GM23338 (cell line): ENCODE data around the gene UBE2L6. TPM values are rescaled to one million over a fixed set of nuclear protein-coding genes. Genes with fewer than 3 reads are reported as not detected.

Source experiments
- ATAC-seq: fragments of 200-7000 bp; cut with Tn5 transposase; 3 replicates; pipeline ENCODE4 v1.9.1; 2020
- DNase-seq: peaks from one replicate; pipeline ENCODE4 v3.0.0-alpha.2; 2015; ENCODE audit warnings: low spot score
- H2AFZ ChIP-seq: fragments of 200-600 bp; sonication (generic); 2 replicates; pipeline ENCODE4 v1.8.0; 2016; ENCODE audit warnings: antibody characterized with exemption, mild to moderate bottlenecking, moderate library complexity
- H3F3A ChIP-seq: fragments of 200-600 bp; sonication (generic); replicated peaks from 2 replicates; pipeline ENCODE4 v1.8.0; 2017; ENCODE audit warnings: antibody characterized with exemption, mixed run types, low read depth
- H3K27ac ChIP-seq: fragments of 200-600 bp; sonication (generic); 2 replicates; pipeline ENCODE4 v1.6.1; 2016; ENCODE audit warnings: low read depth
- H3K27me3 ChIP-seq: fragments of 200-600 bp; sonication (generic); 2 replicates; pipeline ENCODE4 v1.8.0; 2016; ENCODE audit warnings: mild to moderate bottlenecking, mixed run types, moderate library complexity; ENCODE audit not compliant: insufficient read depth
- H3K36me3 ChIP-seq: fragments of 200-600 bp; sonication (generic); 2 replicates; pipeline ENCODE4 v1.8.0; 2016; ENCODE audit warnings: mild to moderate bottlenecking; ENCODE audit not compliant: insufficient read depth
- H3K4me1 ChIP-seq: fragments of 200-600 bp; sonication (generic); 2 replicates; pipeline ENCODE4 v1.8.0; 2016; ENCODE audit warnings: mild to moderate bottlenecking, moderate library complexity; ENCODE audit not compliant: insufficient read depth
- H3K4me2 ChIP-seq: fragments of 200-600 bp; sonication (generic); 2 replicates; pipeline ENCODE4 v1.7.1; 2017; ENCODE audit warnings: mixed run types
- H3K4me3 ChIP-seq: fragments of 200-600 bp; sonication (generic); 2 replicates; pipeline ENCODE4 v1.6.1; 2016; ENCODE audit warnings: mixed run types
- H3K79me2 ChIP-seq: fragments of 200-600 bp; sonication (generic); replicated peaks from 2 replicates; pipeline ENCODE4 v1.8.0; 2017; ENCODE audit warnings: mild to moderate bottlenecking; ENCODE audit not compliant: insufficient read depth
- H3K9me2 ChIP-seq: fragments of 200-600 bp; sonication (generic); 2 replicates; pipeline ENCODE4 v1.8.0; 2017; ENCODE audit not compliant: insufficient read depth
- H4K20me1 ChIP-seq: fragments of 200-600 bp; sonication (generic); replicated peaks from 2 replicates; pipeline ENCODE4 v1.8.0; 2017; ENCODE audit warnings: mild to moderate bottlenecking; ENCODE audit not compliant: insufficient read depth
- H3K27ac Mint-ChIP-seq: 2 replicates; pipeline ENCODE4 v1.8.0; 2020; ENCODE audit warnings: inconsistent platforms, mild to moderate bottlenecking, moderate library complexity, mixed read lengths
- H3K27me3 Mint-ChIP-seq: 3 replicates; pipeline ENCODE4 v1.8.0; 2022; ENCODE audit warnings: low read depth, mild to moderate bottlenecking, moderate library complexity, mixed read lengths, inconsistent platforms; ENCODE audit not compliant: insufficient read depth, poor library complexity
- H3K36me3 Mint-ChIP-seq: 3 replicates; pipeline ENCODE4 v1.8.0; 2021; ENCODE audit warnings: low read depth, mild to moderate bottlenecking, inconsistent platforms, moderate library complexity, mixed read lengths
- H3K4me1 Mint-ChIP-seq: 3 replicates; pipeline ENCODE4 v1.8.0; 2020; ENCODE audit warnings: mild to moderate bottlenecking, inconsistent platforms, mixed read lengths
- H3K4me3 Mint-ChIP-seq: 3 replicates; pipeline ENCODE4 v1.8.0; 2021; ENCODE audit warnings: moderate library complexity, mild to moderate bottlenecking, inconsistent platforms, mixed read lengths
- H3K9me3 Mint-ChIP-seq: 3 replicates; pipeline ENCODE4 v1.8.0; 2020; ENCODE audit warnings: moderate library complexity, mild to moderate bottlenecking, inconsistent platforms, mixed read lengths
- CREB1 ChIP-seq: fragments of 250-450 bp; sonication (Bioruptor Pico); IDR thresholded peaks from 2 replicates; pipeline ENCODE4 v1.5.0; 2020; ENCODE audit warnings: low read depth, mild to moderate bottlenecking, moderate library complexity
- EZH2 ChIP-seq: fragments of 200-600 bp; sonication (generic); IDR thresholded peaks from one replicate; pipeline ENCODE4 v1.8.0; 2017; ENCODE audit warnings: antibody characterized with exemption, mild to moderate bottlenecking, low read depth; ENCODE audit not compliant: unreplicated experiment
- POLR2AphosphoS5 ChIP-seq: IDR thresholded peaks from 2 replicates; pipeline ENCODE4 v1.6.1; 2016; ENCODE audit warnings: antibody characterized with exemption, low read depth
- REST ChIP-seq: IDR thresholded peaks from one replicate; pipeline ENCODE4 v1.6.1; 2018; ENCODE audit warnings: antibody characterized with exemption; ENCODE audit not compliant: unreplicated experiment
- STAT1 ChIP-seq: IDR thresholded peaks from one replicate; pipeline ENCODE4 v1.6.1; 2016; ENCODE audit warnings: antibody characterized with exemption; ENCODE audit not compliant: unreplicated experiment
- ZNF114 ChIP-seq: fragments of 250-450 bp; sonication (Bioruptor Pico); IDR thresholded peaks from 2 replicates; pipeline ENCODE4 v1.5.0; 2020; ENCODE audit warnings: mild to moderate bottlenecking, moderate library complexity
- ZNF331 ChIP-seq: fragments of 250-450 bp; sonication (Bioruptor Pico); IDR thresholded peaks from 2 replicates; pipeline ENCODE4 v1.5.0; 2020; ENCODE audit warnings: low read depth, mild to moderate bottlenecking, moderate library complexity
- ZNF462 ChIP-seq: fragments of 250-450 bp; sonication (Bioruptor Pico); IDR thresholded peaks from 2 replicates; pipeline ENCODE4 v1.5.0; 2020; ENCODE audit warnings: mild to moderate bottlenecking, moderate library complexity
- polyA plus RNA-seq: library from polyadenylated mRNA; unstranded; fragments of >200 nt; fragmentation: Nextera tagmentation; extraction: Ambion mirVana; gene quantifications from 2 replicates; pipeline ENCODE4 v1.2.1, GENCODE V29; 2016
- total RNA-seq: library from RNA; depleted of rRNA; stranded (reverse); fragments of >200 nt; shearing (Covaris generic); gene quantifications from 2 replicates; pipeline ENCODE4 v1.2.3, GENCODE V29; 2014
- TF ChIP-seq, protein P1 (sequence below), 2 experiments: fragments of 200-600 bp in 1 of 2; sonication (generic) in 1 of 2; conservative IDR thresholded peaks; 2 replicates each; pipeline versions ENCODE4 v1.5.1 to v1.6.1; 2016 to 2017; ENCODE audit warnings: antibody characterized with exemption in 2 of 2, low read depth in 2 of 2, mild to moderate bottlenecking in 2 of 2, moderate library complexity in 1 of 2
- TF ChIP-seq, protein P2 (sequence below): IDR thresholded peaks from 2 replicates; pipeline ENCODE4 v1.6.1; 2016; ENCODE audit warnings: antibody characterized with exemption

The UBE2L6 gene
- total and polyA plus RNA-seq, 2 experiments from 2014 or later = 46.0 to 52.0 TPM

- TF ChIP-seq, protein P1, sequence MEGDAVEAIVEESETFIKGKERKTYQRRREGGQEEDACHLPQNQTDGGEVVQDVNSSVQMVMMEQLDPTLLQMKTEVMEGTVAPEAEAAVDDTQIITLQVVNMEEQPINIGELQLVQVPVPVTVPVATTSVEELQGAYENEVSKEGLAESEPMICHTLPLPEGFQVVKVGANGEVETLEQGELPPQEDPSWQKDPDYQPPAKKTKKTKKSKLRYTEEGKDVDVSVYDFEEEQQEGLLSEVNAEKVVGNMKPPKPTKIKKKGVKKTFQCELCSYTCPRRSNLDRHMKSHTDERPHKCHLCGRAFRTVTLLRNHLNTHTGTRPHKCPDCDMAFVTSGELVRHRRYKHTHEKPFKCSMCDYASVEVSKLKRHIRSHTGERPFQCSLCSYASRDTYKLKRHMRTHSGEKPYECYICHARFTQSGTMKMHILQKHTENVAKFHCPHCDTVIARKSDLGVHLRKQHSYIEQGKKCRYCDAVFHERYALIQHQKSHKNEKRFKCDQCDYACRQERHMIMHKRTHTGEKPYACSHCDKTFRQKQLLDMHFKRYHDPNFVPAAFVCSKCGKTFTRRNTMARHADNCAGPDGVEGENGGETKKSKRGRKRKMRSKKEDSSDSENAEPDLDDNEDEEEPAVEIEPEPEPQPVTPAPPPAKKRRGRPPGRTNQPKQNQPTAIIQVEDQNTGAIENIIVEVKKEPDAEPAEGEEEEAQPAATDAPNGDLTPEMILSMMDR (conservative IDR thresholded peaks at IDR 0.05; ENCODE audit: low read depth in 2 of 2) = no peak
- TF ChIP-seq STAT1 (no peak), POLR2AphosphoS5 (no peak), ZNF114 (CRISPR knock-in tag) (no peak), REST (no peak)
- TF ChIP-seq, protein P2, sequence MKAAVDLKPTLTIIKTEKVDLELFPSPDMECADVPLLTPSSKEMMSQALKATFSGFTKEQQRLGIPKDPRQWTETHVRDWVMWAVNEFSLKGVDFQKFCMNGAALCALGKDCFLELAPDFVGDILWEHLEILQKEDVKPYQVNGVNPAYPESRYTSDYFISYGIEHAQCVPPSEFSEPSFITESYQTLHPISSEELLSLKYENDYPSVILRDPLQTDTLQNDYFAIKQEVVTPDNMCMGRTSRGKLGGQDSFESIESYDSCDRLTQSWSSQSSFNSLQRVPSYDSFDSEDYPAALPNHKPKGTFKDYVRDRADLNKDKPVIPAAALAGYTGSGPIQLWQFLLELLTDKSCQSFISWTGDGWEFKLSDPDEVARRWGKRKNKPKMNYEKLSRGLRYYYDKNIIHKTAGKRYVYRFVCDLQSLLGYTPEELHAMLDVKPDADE = no peak
Measured at GRCh38 chr11:57616595-57616994, 49.1 kb upstream of the UBE2L6 start (continued).

DNA sequence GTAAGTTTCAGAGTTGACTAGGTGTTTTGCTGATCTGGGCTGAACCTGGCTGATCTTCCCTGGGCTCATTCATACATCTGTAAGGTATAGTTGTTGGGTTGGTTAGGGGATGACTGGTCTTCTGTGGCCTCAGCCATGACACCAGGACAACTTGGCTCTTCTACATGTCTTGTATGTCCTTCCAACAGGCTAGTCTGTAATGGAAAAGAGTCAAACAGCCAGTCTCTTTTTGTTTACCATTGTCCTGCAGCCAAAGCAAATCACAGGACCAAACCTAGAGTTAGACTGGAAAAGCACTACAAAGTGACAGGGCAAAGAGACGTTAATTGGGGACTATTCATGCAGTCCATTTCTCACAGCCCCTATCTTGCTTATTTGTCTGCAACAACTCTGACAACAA is 47.8 kb upstream of the UBE2L6 start:
- Mint-ChIP-seq H3K27me3 (peaks cover 10% of the 10 kb centered on the region), H3K4me3 (no peak overlapping the region), H3K9me3 (peaks cover 11% of the 10 kb centered on the region; the same call in 2 of the 3 replicates), H3K4me1 (peaks cover 3% of the 10 kb centered on the region; the same call in 1 of the 3 replicates), H3K27ac (no peak overlapping the region), H3K36me3 (peaks cover 41% of the 10 kb centered on the region)
- 0 out of 2 replicates have a peak, but pooled peaks cover 3% of the 10 kb centered on the region for H3F3A ChIP-seq
- no peak overlapping the region for H3K4me3 ChIP-seq
- no peaks in the 10 kb centered on the region for H4K20me1 ChIP-seq
- H3K4me2 ChIP-seq = no peak overlapping the region
- no peaks in the 10 kb centered on the region for H3K79me2 ChIP-seq
- no peak overlapping the region for H2AFZ ChIP-seq
- H3K27me3 ChIP-seq = no peaks in the 10 kb centered on the region
- H3K27ac ChIP-seq = no peak overlapping the region
- ATAC-seq = no peak
- H3K4me1 ChIP-seq = no peaks in the 10 kb centered on the region
- no peaks in the 10 kb centered on the region for H3K9me2 ChIP-seq
- no peak for DNase-seq
- no peaks in the 10 kb centered on the region for H3K36me3 ChIP-seq
- TF ChIP-seq CREB1 (CRISPR knock-in tag) = no peak
- TF ChIP-seq, protein P1 (conservative IDR thresholded peaks at IDR 0.05; ENCODE audit: low read depth in 2 of 2) = no peak
- no peak for TF ChIP-seq ZNF331 (CRISPR knock-in tag)
- no peak for TF ChIP-seq POLR2AphosphoS5
- TF ChIP-seq ZNF462 (CRISPR knock-in tag) = no peak
- TF ChIP-seq EZH2 = no peak
- no peak for TF ChIP-seq ZNF114 (CRISPR knock-in tag)
